GM19463 (cell line): ENCODE measurements around the gene SCD5.

Experiments
- ATAC-seq: cut with Tn5 transposase; IDR thresholded peaks from one replicate; pipeline ENCODE4 v1.9.1; 2021; ENCODE audit warnings: mild to moderate bottlenecking, moderate library complexity; ENCODE audit not compliant: unreplicated experiment

The SCD5 gene

DNA sequence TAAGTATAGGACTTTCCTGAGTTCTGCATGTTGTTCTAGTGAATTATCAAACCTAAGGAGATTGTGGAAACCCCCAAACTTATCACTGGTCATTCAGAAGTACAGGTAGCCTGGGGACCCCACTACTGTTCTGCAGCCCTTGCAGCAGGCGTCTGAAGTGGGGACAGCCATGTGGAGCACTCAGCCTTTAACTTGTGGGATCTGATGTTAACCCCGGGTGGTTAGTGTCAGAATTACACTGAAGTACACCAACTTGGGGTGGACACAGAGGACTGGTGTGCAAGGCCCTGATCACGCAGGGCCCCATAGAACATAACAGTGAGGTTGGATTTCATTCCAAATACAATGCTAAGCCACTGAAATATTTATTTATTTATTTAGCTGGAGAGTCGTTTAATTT is 103.7 kb downstream of the SCD5 start:
- ATAC-seq = no peak

DNA sequence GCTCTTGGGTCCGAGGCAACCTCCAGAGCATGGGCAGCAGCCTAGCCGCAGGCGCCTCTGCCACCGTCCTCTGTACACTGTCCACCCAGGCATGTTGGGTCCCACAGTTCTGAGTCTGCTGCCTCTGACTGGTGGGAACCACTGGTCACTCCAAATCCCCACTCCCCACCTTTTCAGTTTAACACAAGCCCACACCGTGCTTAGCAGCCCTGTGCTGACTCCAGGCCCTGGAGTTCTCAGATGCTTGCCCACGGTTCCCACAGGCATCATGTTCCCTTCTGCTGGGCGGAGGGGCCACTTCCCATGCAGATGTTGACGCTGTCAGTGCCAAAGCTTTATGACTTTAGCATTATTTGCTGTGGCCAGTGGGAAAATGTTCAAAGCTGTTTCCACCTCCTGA is 104.5 kb downstream of the SCD5 start:
- ATAC-seq = no peak

DNA sequence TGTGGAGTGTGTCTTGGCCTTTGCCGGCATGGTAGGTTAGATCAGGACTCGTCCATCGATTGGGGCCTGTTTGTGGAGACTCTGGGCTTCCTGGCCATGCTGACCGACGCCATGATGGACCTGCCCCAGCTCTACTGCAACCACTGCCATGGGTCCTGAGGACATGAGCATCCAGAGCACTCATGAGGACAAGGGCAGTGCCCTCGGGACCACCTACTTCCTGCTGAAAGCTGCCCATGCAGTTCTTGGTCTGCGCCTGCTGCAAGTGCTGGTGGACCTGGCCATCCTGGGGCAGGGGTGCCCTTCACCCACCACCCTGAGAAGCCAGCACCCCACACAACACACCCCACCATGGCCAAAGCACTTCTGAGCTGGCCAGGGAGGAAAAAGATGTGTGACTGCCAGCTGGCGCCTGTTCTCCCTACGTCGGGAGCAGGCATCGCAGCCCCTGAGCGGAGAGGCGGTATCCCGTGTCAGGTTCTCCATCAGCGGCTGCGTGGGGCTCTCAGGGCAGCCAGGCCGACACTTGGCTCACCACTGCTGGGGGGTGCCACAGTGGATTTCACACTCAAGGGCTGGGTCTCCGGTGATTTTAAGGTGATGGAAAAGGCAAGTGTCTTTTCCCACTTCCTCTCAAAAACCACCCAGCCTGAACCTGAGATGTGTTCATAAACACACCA is 106.4 kb downstream of the SCD5 start:
- ATAC-seq = no peak

DNA sequence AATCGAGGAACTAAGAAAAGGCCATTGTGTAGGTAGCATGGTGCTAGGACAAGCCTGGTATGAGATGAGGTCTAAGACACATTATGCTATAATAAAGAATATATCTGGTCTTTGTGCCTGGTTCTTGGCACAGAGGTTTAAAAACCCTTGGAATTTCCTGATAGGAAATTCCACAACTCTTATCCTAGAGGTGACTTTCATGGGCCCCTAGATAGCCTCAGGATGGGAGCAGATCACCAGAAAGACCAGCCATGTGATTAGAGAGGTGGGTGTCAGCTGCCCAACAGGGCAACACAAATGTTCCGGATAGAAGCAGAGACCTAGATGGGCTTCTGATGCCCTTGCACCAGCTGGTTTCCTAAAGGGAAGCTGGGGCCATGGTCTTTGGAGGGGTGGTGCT is 107.2 kb downstream of the SCD5 start:
- ATAC-seq = no peak

- ATAC-seq = no peak
Measured at GRCh38 chr4:82688091-82688795, 110.4 kb downstream of the SCD5 start.

- no peak for ATAC-seq
Measured at GRCh38 chr4:82687531-82687930, 111.1 kb downstream of the SCD5 start.

DNA sequence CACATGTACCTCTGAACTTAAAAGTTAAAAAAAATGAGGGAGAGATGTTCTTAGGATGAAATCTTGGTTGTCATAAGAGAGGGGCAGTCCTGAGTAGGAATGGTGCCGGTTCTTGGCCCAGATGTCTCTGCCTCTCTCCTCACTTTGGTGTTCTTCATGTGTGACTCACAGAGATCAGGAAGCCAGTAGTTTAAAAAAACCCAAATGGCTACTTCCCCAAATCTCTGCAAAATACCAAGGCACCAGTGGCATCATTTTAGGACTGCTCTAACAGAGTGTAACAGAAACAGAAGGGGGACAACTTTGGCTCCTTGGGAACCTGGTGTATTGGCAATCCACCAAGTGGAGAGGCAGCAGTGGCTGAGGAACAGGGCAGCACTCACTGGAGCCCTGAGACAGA is 116.8 kb downstream of the SCD5 start:
- ATAC-seq = no peak

DNA sequence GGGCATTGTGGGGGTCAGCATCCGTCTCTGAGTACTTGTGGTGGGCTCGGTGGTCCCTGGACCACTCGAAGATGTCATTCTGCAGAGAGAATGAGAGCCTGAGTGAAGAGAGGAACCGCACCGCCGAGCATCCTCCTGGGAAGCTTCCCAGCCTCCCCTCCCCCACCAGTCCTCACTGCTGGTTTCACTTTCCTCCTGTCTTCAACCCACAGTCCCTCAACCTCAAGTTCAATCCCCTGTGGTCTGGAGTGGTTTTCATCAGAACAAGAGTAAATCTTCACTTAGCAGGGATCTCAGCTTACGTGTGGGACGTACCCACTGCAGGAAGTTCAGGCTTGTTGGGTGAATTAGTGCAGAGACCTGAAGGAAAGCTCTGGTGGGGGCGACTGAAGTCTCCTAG is 117.8 kb downstream of the SCD5 start:
- no peak for ATAC-seq

- ATAC-seq = no peak
Measured at GRCh38 chr4:82679531-82679930, 119.1 kb downstream of the SCD5 start.

GRCh38 chr4:82678051-82678450 is 120.5 kb downstream of the SCD5 start:
- ATAC-seq = no peak

DNA sequence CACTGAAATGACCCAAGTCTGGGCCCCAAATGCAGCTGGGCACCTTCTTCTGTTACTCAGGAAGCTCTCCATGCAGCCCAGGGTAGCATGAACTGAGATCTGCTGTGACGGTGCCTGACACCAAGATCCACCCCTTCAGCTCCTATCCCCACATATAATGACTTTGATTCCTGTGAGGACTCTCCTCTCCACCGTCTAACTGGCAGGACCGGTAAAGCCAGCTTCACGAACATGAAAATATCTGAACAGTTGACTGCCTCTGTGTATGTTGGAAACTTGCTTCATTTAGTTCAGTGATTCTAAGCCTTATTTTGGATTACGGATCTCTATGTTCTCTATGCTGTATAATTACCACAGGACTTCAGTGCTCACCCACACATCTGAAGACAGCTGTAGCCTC is 121.3 kb downstream of the SCD5 start:
- ATAC-seq = no peak

- no peak for ATAC-seq
Measured at GRCh38 chr4:82667761-82668480, 130.7 kb downstream of the SCD5 start.

GRCh38 chr4:82666970-82667665 is 131.5 kb downstream of the SCD5 start:
- ATAC-seq = no peak

GRCh38 chr4:82661181-82661992 is 137.2 kb downstream of the SCD5 start:
- no peak for ATAC-seq

DNA sequence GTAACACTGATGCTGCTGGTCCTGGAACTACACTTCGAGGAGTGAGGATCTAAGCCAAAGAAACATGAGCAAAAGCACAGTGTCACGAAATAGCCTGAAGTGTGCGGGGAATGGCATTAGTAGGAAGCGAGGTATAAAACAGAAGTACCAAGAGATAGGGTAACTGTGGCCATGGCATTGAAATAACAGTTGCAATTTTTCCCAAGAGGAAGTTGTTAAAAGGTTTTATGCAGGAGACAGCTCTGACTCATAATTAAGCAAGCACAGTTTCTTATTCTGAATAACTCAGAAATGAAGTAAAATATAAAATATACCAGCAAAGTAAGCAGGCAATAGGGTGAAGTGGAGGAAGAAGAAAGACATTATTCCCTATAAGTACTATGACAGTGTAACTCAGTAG is 146.5 kb downstream of the SCD5 start:
- no peak for ATAC-seq

GRCh38 chr4:82650868-82651267 is 147.7 kb downstream of the SCD5 start:
- no peak for ATAC-seq

- no peak for ATAC-seq
Measured at GRCh38 chr4:82648356-82648755, 150.2 kb downstream of the SCD5 start.

DNA sequence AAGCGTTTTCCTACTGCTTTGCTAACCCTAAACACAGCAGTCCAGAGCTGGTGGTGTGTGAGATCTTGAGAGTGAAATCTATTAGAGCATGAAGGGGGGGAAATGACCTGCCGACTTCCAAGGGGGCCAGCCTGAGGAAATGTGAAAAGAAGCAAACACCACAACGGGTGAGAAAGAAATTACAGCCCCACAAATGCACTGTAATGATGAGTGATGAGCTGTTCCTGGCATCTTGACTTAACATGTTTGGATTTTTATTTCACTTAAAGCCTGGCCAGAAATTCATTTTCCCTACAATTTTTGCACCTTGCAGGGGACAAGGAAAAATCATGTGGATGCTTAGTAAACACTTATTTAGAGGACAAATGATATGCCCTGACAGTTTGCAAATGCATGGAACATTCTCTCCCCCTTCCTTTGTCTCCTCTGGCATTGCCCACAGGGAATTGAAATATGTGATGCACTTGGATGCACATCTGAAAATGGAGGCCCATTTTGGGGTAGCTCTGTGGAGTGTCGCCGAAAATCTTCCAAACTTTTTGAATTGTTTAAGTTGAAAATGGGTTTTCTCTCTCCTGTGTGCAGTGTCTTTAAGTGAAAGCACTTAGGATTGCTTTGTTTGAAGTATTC is 152.5 kb downstream of the SCD5 start:
- no peak for ATAC-seq

- ATAC-seq = no peak
Measured at GRCh38 chr4:82644734-82645126, 153.9 kb downstream of the SCD5 start.
